ENCODE data around the gene COL5A3.
A peak's percentile ranks its signal among the peaks of the same experiment; 100 is the strongest.
"Not testable (repeated sequence)": the region's sequence is repeated elsewhere in the genome, so short reads cannot be mapped to it uniquely, and the experiment has no call there.

COL5A3 gene

GRCh38 chr19:10010247-10010691, at the start of gene COL5A3:
Gene COL5A3 (minus strand): TSS chr19:10010504. CDS start chr19:10010385, 119 bp downstream.
- intact Hi-C loops (cut with DNase I) = no loop called here
- DNase-seq = peak in 2 of 42 donors; percentile 11 to 16

- intact Hi-C loops (cut with DNase I) = no loop called here
- DNase-seq = peak in 1 of 42 donors; percentile 5
These were observed 42.5 kb upstream of the COL5A3 start for GRCh38 chr19:10052602-10053360.

GRCh38 chr19:10049626-10050025, 39.3 kb upstream of the COL5A3 start:
- no peak for DNase-seq
- intact Hi-C loops (cut with DNase I) = no loop called here

- DNase-seq = no peak
- intact Hi-C loops (cut with DNase I) = no loop called here
These were observed 35.1 kb upstream of the COL5A3 start for GRCh38 chr19:10045371-10045770.

- DNase-seq = no peak
- intact Hi-C loops (cut with DNase I) = no loop called here
These were observed 34.1 kb upstream of the COL5A3 start for GRCh38 chr19:10044390-10044789.

- intact Hi-C loops (cut with DNase I) = no loop called here
- no peak for DNase-seq
These were observed 33.1 kb upstream of the COL5A3 start for GRCh38 chr19:10043286-10043927.

- intact Hi-C loops (cut with DNase I) = no loop called here
- DNase-seq = no peak
These were observed 27.5 kb upstream of the COL5A3 start for GRCh38 chr19:10037809-10038208.

- intact Hi-C loops (cut with DNase I) = no loop called here
- no peak for DNase-seq
These were observed 27.1 kb upstream of the COL5A3 start for GRCh38 chr19:10037367-10037766.

GRCh38 chr19:10036601-10037071, 26.3 kb upstream of the COL5A3 start:
- intact Hi-C loops (cut with DNase I) = no loop called here
- no peak for DNase-seq

GRCh38 chr19:10033614-10034013, 23.3 kb upstream of the COL5A3 start:
- intact Hi-C loops (cut with DNase I) = no loop called here
- DNase-seq = no peak

GRCh38 chr19:10027158-10027997, 17.1 kb upstream of the COL5A3 start:
- intact Hi-C loops (cut with DNase I) = loop anchor here (5.0 kb wide), 1 partner anchor 95 kb away; no protein-coding TSS in a partner anchor
- peak; percentile 87 to 99 (median 94) for DNase-seq

- no peak for DNase-seq
- intact Hi-C loops (cut with DNase I) = loop anchor here (5.0 kb wide), 1 partner anchor 94 kb away; no protein-coding TSS in a partner anchor
These were observed 16.4 kb upstream of the COL5A3 start for GRCh38 chr19:10026744-10027143.

GRCh38 chr19:10023096-10023495, 12.8 kb upstream of the COL5A3 start:
- DNase-seq; intact Hi-C loops (cut with DNase I): not testable (repeated sequence)

- DNase-seq = peak in 1 of 42 donors; percentile 8
- intact Hi-C loops (cut with DNase I) = no loop called here
These were observed 11.6 kb upstream of the COL5A3 start for GRCh38 chr19:10021863-10022262.

- intact Hi-C loops (cut with DNase I) = no loop called here
These were observed 11.1 kb upstream of the COL5A3 start for GRCh38 chr19:10021446-10021845.

GRCh38 chr19:10020851-10021250, 10.5 kb upstream of the COL5A3 start:
- no peak for DNase-seq
- intact Hi-C loops (cut with DNase I) = no loop called here

More at GRCh38 chr19:10021446-10021845, 11.1 kb upstream of the COL5A3 start:
- DNase-seq = no peak

- DNase-seq = no peak
- intact Hi-C loops (cut with DNase I) = no loop called here
These were observed 8.9 kb upstream of the COL5A3 start for GRCh38 chr19:10019246-10019645.

- intact Hi-C loops (cut with DNase I) = no loop called here
- no peak for DNase-seq
These were observed 8.5 kb upstream of the COL5A3 start for GRCh38 chr19:10018786-10019185.

GRCh38 chr19:10018263-10018662, 8.0 kb upstream of the COL5A3 start:
- intact Hi-C loops (cut with DNase I) = no loop called here
- peak in 1 of 42 donors; percentile 3 for DNase-seq
